ENCODE results near the gene TMEM14A. TPM values are rescaled to one million over a fixed set of nuclear protein-coding genes. Genes with fewer than 3 reads are reported as not detected.

TMEM14A gene
- total RNA-seq, 1 donor from 2014 or later, result 21.2 TPM

DNA sequence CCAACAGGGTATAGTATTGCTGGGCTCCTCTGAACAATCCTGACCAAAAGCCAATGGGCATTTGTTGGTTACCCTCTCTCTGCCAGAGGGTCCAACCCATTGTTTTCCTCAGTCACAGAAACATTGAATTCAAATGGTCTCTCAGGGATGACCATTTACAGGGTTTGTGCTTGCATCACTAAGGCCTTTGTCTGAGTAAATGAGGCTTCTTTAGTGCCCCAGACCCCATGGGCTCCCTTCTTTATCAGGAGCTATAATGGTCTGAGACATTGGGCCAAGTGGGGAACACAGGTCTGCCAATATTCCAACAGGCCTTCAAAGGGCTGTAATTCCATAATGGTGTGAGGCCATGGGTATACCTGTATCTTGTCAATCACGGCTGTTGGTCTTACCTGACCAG, 65.2 kb downstream of the TMEM14A start:
- Mint-ChIP-seq H3K4me1 (no peaks in the 10 kb centered on the region), H3K9me3 (peaks cover 13% of the 10 kb centered on the region), H3K27ac (no peak overlapping the region), H3K27me3 (ENCODE audit: low read depth) (no peaks in the 10 kb centered on the region), H3K36me3 (no peaks in the 10 kb centered on the region), H3K4me3 (no peak overlapping the region)
- TF ChIP-seq, protein P1, sequence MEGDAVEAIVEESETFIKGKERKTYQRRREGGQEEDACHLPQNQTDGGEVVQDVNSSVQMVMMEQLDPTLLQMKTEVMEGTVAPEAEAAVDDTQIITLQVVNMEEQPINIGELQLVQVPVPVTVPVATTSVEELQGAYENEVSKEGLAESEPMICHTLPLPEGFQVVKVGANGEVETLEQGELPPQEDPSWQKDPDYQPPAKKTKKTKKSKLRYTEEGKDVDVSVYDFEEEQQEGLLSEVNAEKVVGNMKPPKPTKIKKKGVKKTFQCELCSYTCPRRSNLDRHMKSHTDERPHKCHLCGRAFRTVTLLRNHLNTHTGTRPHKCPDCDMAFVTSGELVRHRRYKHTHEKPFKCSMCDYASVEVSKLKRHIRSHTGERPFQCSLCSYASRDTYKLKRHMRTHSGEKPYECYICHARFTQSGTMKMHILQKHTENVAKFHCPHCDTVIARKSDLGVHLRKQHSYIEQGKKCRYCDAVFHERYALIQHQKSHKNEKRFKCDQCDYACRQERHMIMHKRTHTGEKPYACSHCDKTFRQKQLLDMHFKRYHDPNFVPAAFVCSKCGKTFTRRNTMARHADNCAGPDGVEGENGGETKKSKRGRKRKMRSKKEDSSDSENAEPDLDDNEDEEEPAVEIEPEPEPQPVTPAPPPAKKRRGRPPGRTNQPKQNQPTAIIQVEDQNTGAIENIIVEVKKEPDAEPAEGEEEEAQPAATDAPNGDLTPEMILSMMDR (IDR thresholded peaks at IDR 0.05; ENCODE audit: unreplicated experiment), result no peak
- no peak for DNase-seq (ENCODE audit: low spot score in 2 of 2, unreplicated experiment in 2 of 2)

Other genes starting within 250 kb of the TMEM14A start
- gene TRAM2, start 94.1 kb upstream of the TMEM14A start, total RNA-seq, result 21.7 to 22.1 TPM (median 21.8 TPM) in 3 replicates
- not detected in 3 replicates for gene GSTA2, start 92.4 kb downstream of the TMEM14A start, total RNA-seq
- not detected in 3 replicates for gene GSTA1, start 132.7 kb downstream of the TMEM14A start, total RNA-seq
- not detected in 3 replicates for gene GSTA5, start 169.7 kb downstream of the TMEM14A start, total RNA-seq
- gene GSTA3, start 238.6 kb downstream of the TMEM14A start, total RNA-seq, result not detected in 3 replicates